HG02610 (cell line): Measurements from ENCODE around the gene PRKG1.

Source experiments
- ATAC-seq: cut with Tn5 transposase; IDR thresholded peaks from one replicate; pipeline ENCODE4 v1.9.1; 2021; ENCODE audit warnings: mild to moderate bottlenecking, moderate library complexity; ENCODE audit not compliant: unreplicated experiment

PRKG1 gene

DNA sequence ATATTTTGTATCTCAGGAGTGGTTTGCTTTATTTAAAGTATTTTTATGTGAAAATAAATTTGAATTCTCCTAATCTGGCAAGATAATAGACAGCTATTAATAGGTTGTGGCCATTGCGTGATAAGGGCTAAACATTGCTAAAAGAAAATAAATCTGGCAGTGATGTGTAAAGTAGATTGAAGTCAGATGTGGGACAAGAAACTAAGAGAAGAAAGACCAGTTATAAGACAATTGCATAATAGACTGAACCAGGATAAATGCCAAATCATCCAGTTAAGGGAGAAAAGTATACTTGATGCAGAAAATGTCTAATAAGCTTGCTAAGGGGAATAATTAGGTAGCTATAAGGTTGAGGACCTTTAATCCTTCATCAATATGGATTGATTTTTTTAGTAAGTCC, 822.6 kb downstream of the PRKG1 start:
- ATAC-seq, result no peak

DNA sequence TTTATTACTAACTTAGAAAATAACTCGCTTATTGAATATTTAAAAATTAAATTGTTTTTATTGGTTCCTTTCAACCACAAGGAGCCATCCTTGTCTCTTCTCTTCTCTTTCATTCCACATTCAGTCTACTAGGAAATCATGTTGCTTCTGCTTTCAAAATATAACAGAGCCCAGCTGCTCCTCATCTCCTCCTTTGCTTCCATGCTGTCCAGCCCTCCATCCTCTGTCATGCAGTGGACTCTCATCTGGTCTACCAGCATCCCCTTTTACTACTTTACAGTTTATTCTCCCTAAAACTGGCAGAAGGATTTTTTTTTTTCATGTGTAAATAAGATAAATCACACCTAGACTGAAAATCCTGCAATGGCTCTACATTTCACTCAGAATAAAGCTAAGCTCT, 823.3 kb downstream of the PRKG1 start:
- no peak for ATAC-seq

DNA sequence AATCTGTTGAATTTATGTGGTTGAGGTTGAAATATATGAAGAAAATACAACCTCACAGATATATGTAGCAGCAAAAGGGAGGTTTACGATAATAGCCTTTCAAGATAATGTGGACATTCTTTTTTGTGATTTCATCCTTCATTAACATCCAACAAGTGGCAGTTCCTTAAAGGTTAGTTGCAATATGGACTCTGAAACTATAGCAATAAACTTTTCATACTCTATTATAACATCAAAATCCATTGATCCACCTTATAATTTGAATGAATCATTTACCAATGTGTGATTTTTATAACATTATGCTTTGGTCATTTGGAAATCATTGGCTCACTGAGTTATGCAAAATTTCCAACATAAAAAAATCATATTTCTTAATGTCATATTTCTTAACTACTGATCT, 825.9 kb downstream of the PRKG1 start:
- ATAC-seq, result no peak

DNA sequence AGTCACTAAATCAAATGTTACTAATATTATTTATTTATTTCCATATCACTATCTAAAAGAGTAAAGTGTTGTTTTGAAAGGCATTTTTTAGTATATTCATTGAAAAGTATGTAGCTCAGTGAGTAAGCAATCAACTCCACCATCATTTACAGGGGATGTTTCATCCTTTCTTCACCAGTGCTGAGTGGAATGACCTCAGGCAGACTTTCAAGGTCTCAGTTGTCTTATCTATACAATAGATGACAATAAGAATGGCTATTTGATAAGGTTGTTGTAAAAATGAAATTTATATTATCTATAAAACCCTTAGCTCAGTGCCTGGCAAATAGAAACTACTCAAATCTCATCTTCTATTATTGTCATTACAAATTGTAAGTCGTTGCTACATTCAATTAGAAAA, 829.4 kb downstream of the PRKG1 start:
- ATAC-seq, result no peak

DNA sequence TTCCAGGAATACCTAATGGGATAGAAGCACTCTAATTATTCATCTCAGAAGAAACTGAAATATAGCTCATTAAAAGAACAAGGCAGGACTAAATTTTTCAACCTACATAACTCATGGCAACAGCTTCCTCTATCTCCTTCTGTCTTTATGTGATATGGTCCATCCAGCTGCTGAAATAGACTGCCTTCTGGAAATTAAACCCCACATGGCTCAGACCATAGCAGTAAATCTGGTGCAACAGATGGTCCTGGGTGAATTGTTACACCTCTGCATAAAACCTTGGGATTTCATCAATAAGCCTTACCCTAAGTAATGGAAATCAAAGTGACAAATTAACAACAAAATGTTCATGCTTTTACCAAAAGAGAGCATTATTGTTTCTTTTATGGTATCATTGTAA, 830.7 kb downstream of the PRKG1 start:
- no peak for ATAC-seq

DNA sequence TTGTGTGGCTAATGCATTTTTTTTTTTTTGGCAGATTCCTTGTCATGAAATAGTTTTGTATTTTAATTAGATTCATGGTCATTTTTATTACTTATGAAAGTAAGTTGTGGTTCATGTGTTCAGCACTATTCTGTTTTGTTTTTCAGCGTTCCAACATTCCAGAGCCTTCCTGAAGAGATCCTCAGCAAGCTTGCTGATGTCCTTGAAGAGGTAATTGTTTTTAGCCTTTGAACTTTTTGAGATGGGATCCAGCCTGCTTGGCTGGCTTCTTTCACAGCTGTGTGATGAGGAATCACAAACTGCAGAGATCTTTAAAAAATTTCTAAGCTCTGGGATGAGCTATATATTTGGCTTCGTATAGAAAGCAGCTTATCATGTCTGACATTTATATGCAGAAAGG, 833.1 kb downstream of the PRKG1 start:
- no peak for ATAC-seq

DNA sequence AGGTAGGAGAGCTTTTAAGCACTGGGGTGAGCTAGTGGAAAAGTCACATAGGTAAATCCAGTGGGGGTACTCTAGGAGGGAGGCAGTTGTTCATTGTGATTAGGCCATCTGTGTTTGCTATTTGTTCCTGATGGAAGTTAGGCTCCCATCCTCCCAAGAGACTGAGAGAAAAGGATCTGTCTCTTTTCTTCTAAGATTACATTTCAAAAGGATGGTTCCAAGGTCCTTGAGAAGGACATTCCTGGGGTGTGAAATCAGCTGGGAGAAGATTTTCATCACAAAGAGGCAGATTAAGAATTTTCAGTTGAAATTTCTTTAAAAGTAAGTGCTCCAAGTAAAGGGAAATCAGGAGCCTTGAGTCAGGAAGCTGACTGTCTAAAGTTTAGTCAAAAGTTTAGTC, 835.9 kb downstream of the PRKG1 start:
- no peak for ATAC-seq

DNA sequence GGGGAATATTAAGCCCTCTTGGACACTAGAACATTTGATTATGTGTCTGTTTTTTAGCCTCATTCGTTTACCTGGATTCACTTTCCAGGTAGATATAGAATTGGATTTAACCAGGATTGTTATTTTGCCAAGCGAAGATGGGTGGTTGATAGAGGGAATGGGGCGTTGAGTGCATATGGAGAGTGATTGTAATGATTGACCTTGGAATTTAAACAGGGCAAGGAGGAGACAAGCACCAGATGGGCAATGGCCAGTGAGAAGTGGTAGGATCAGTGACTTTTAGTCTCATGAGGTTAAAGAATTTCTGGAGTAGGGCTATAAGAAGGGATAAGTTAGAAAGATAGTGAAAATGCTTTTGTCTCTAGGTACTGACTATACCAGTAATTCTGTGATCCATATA, 836.3 kb downstream of the PRKG1 start:
- ATAC-seq, result no peak

DNA sequence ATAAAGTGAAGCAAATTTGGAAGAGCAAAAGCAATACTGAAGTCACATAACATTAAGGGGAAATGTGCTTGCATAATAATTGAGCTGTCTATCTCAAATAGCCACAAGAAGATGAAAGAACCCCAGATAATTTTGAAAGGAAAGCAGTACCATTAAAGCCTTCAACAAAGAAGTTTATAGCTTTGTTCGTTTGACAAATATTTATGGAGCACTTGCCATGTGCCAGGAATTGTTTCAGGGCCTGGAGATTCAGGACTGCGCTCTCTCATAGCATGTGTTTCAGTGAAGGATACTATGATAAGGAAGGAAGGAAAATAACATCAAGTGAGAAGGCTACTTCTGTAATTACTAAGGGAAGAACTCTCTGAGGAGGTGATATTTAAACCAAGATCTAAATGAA, 837.4 kb downstream of the PRKG1 start:
- no peak for ATAC-seq

DNA sequence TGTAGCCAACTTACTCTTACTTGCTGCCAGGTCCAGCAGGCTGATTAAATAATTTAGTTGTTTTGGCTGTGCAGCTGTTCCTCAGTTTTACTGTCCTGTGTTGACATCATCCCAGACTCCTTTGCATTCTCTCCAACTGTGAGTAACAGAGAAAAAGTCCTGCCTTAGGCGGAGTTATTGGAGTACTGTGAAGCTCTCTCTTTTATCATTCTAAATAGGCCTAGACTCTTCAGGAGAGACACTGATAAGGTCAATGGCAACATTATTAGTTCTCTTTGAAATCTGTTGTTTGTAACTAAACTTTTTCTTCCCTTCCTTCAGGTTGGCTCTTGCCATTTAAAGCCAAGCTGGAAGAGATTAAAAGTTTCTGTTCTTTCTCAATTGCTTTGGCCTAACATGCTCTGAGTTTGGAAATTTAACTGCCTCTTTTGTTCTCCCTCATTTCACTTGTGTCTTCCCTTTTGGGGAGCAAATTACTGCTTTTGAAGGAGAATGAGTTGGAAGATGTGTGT, 840.8 kb downstream of the PRKG1 start:
- ATAC-seq, result no peak

DNA sequence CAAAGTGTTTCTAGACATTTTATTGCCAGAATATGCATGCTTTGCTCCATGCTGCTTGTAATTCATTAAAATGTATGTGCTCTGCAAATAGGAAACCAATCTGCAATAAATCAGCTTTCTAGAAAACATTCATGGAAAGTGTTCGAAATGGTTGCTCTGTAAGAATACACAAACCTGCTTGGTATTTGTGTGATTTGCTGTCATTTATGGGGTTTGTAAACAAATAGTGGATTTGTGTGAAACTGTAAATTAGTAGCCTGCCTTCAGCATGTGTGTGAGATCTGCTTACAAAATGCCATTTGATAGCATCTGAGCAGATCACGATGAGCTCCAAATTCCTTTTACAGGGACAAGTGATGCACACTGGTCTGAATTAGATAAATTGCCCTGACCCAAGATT, 844.2 kb downstream of the PRKG1 start:
- no peak for ATAC-seq

DNA sequence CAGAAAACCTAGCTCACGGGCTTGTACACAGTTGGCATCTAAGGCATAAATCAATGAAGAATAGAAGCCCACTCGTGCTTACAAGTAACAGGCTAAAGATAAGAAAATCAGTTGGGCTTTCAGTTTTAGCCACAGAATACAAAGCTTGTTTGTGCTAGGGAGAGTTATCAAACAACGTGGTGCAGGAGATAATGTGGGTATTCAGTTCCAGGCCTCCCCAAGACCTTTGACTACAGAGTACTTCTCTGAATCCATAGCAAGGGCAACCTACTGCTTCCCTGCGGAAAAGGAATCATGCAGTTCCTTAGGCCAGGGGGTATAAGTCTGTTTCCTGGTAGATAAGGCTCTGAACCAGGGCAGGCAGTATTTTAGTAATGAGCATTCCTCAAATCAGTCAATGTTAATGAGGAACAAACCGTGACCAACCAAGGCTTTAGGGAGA, 844.6 kb downstream of the PRKG1 start:
- ATAC-seq, result no peak

DNA sequence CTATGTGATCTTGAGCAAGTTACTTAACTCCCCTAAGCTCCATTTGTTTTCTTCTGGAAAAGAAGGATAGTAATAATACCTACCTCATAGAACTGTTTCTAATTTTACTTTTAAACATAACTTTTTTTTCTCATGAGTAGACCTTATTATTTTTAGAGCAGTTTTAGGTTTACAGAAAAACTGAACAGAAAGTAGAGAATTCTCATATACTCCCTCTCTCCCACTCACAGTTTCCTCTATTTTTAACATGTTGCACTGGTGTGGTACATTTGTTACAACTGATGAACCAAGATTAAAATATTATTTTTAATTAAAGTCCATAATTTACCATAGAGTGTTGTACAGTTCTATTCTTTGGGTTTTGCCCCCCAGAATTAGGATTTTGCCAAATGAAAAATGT, 846.4 kb downstream of the PRKG1 start:
- no peak for ATAC-seq

DNA sequence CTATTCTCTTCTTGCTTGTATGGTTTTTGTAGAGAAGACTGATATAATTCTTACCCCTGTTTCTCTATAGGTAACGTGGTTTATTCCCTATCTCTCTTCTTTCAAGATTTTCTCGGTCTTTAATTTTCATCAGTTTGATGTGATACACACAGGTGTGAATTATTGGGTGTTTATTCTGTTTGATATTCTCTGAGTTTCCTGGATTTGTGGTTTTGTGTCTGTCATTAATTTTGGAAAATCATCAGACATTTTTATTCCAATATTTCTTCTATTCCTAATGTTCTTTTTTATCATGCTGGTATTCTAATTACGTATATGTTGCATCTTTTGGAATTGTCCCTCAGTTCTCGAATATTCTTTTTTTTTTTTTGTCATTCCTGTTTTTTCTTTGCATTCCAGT, 850.1 kb downstream of the PRKG1 start:
- no peak for ATAC-seq

DNA sequence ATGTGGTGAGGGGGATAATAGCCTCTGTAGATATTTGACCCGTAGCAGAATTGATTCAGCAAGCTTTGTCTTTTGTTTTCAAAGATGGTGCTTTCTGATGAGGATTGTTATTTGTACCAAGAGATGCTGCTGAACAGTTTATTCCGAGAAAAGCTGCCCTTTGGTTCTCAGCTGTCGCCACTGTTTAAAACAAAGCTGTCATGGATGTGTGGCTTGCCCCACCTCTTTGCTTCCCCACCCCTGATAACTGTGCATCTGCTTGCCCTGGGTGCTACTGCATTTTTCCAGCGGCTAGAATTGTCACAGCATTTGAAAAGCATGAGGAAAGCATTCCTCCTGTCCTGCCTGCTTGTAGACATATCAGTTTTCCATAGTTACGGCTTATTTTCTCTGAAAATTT, 852.0 kb downstream of the PRKG1 start:
- no peak for ATAC-seq

DNA sequence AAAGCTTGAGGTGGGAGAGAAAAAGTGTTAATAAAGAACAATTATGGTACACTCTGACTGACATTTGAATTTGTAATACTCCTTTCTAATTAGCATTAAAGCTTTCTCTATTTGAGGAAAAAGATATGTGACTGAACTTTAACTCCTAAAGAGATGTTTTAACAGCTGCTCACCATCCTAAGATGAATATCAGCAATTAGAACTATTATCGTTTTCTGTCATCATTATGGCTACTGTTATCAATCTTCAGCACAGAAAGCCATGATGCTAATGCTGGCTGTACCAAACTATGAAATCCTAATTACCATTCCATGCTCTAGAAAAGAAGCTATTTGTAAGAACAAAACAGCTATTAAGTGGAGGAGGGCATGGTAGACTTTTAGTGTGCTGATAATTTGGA, 853.9 kb downstream of the PRKG1 start:
- no peak for ATAC-seq

DNA sequence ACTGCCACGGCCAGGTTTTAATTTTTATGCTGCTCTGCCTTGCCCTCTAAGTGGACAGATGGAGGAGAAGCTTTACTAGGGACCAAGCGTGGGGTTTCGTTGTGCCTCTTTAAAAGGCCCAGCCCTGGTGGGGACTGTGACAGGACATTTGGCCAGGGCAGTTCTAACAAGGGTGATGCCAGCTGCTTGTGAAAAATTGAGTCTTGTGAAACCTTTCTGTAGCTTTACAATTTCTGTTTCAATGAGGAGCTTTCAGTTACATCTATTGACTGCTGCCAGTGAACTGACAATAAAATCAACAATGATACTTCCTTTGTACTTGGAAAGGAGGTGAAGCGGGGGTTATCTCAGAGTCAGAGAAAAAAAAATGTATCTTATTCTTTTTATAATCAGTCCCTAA, 858.2 kb downstream of the PRKG1 start:
- no peak for ATAC-seq

DNA sequence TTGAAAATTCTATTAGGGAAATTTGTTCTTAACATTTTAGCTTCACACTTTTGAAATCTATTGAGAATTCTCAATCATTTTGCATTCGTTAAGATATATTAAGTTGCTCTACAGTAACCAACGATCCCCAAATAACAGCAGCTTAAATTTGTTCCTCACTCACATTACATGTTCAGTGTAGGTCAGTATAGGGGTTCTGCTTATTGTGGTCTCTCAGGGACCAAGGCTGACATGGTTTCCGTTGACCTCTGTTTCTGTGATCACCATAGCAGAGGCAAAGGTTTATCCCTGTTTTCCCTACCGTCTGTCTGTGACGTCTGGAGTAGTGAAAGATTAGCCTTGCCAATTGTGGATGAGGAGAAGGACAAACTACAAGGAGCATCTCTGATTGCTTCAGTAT, 860.1 kb downstream of the PRKG1 start:
- ATAC-seq, result no peak

DNA sequence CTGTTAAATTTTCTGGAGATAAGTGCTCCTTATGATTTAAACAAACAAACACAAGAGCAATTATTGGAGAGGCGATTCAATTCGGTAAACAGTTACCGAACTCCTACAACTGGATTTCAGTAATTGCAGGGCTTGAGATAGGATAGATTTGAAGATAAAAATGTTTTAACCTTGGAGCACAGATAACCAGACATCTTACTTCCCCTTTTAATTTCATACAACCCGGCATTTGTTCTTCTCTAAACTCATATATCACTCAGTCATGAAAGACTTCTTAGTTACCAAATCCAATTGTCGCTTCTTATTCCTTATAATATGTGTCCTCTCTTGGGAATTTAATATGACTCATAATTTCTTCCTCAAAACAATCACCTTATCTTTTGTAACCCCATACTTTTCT, 861.1 kb downstream of the PRKG1 start:
- no peak for ATAC-seq

DNA sequence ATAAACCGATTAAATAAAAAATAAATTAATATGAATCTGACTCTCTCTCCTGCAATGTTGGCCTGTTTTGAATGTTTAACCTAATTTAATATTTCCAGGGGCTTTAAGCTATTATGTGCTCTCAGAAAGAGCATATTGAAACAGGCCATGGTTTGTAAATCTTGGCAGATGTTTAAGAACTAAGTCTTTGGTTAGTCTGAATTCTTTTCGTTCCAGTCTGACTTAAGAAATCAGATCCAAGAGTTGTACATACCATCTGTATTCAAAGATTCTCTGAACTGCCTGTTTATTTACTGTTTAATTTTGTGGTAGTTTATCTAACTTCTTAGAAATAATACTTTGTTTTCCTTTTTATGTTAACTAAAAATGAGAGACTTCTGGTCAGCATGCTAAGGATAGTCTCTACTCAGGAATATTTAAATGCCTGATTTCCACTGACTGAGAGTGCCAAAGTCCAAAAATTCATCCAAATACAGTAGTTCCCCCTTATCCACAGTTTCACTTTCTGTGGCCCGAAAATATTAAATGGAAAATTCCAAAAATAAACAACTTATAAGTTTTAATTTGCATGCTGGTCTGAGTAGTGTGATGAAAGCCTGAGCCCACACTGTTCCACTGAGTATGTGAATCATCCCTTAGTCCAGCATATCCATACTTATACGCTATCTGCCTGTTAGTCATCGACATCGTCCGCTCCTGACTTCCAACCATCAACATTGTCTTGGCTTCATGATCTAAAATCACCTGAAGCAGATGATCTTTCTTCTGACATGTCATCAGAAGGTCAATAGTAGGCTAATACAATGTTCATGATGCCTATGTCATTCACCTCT, 863.2 kb downstream of the PRKG1 start:
- no peak for ATAC-seq

DNA sequence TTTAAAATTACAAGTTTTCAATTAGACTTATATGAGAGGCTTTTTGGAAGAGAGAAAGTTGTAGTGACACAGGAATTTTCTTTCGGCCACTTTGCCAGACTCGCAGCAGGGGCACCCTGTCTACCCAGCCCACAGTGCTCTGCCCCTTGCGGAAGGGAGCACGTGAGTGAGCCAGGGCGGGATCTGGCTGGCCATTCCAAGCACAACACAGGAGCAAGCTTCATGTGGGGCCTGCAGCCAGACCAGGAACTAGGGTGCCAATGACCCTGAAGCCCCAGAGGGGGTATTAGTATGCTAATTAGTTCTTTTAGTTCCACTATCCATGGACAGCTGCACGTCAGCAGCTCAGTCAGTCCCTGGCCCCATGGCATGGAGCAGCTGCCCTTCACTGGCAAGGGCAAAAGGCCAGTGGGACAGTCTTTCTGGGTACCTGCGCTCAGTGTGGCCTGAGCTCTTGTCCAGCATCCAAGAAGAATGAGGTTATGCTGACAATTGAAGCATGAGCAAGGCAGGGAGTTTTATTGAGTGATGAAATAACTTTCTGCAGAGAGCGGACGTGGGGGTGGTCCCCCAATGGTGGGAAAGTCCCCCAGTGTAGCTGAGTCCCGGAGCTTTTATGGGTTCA, 876.2 kb downstream of the PRKG1 start:
- no peak for ATAC-seq

DNA sequence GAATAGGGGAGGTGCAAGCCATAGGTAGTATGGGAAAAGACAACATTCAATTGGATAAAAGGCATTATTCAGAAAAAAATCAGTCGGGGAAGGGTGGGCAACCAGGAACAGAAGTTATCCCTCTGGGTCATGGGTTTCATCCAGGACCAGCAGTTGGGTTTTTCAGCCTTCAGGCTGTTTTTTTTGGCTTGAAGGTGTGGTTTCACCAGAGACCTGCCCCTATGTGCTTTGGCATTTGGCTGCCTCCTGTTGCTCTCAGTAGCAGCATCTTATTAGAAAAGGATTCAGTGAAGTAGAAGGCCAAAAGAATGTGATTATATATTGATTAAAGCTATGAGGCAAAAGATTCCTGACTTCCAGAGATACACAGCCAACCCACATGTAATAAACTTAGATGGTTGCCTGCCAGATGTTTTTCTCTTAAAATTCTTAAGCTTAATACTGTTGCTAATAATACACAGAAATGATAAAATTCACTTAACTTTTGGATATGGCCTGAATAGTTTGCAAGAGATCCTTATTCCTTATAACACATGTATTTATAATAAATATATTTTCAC, 876.8 kb downstream of the PRKG1 start:
- ATAC-seq, result no peak
